Gastroesophageal sphincter (tissue), 3 donors: ENCODE data around the gene SLC1A4.

Source experiments
- POLR2A ChIP-seq, 2 donors: fragments of 450-650 bp; IDR thresholded peaks; one replicate each; pipeline ENCODE4 v1.6.1; 2017; ENCODE audit warnings: antibody characterized with exemption in 2 of 2, mild to moderate bottlenecking in 2 of 2, moderate library complexity in 1 of 2
- POLR2AphosphoS5 ChIP-seq: sonication (generic); formaldehyde crosslinking; IDR thresholded peaks from one replicate; pipeline ENCODE4 v1.6.1; 2017; ENCODE audit warnings: antibody characterized with exemption
- TF ChIP-seq, protein P1 (sequence below), 4 experiments: fragments of 200-600 bp in 2 of 4; fragments of 450-650 bp in 2 of 4; sonication (generic) in 1 of 4; IDR thresholded peaks; one replicate each; pipeline ENCODE4 v1.5.1; 2017 to 2019; ENCODE audit warnings: antibody characterized with exemption in 4 of 4, mild to moderate bottlenecking in 2 of 4, moderate library complexity in 2 of 4

DNA sequence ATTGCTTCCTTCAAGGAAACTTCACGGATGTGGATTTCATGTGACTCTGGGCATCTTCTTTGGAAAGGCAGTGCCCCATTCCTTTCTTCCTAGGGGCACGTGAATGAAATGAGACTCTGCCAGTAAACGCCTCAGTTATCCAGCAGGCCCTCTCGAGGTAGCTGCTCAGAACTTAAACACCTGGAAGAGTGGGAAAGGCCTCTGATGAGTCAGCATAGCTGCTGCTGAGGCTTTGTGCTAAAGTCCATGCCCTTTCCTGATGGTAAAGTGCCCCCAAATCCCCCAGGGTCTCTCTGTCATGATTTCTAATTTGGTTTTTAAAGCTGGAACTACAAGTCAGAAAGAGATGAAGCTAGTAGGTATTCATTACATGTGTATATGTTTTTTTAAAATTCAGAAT, 3.8 kb downstream of the SLC1A4 start:
- TF ChIP-seq POLR2A (IDR thresholded peaks at IDR 0.05) = no peak
- TF ChIP-seq, protein P1, sequence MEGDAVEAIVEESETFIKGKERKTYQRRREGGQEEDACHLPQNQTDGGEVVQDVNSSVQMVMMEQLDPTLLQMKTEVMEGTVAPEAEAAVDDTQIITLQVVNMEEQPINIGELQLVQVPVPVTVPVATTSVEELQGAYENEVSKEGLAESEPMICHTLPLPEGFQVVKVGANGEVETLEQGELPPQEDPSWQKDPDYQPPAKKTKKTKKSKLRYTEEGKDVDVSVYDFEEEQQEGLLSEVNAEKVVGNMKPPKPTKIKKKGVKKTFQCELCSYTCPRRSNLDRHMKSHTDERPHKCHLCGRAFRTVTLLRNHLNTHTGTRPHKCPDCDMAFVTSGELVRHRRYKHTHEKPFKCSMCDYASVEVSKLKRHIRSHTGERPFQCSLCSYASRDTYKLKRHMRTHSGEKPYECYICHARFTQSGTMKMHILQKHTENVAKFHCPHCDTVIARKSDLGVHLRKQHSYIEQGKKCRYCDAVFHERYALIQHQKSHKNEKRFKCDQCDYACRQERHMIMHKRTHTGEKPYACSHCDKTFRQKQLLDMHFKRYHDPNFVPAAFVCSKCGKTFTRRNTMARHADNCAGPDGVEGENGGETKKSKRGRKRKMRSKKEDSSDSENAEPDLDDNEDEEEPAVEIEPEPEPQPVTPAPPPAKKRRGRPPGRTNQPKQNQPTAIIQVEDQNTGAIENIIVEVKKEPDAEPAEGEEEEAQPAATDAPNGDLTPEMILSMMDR (IDR thresholded peaks at IDR 0.05) = no peak
- TF ChIP-seq POLR2AphosphoS5 = no peak
